ENCODE data around the gene CACTIN. TPM values are rescaled to one million over a fixed set of nuclear protein-coding genes. Genes with fewer than 3 reads are reported as not detected.
A peak's percentile ranks its signal among the peaks of the same experiment; 100 is the strongest.

Gene CACTIN
- total and polyA plus RNA-seq, 2 experiments from 2014 or later: 19.4 to 49.0 TPM

- peak in 1 of 2 donors; percentile 87 for DNase-seq (ENCODE audit: low read depth in 1 of 2, low spot score in 1 of 2)
- Histone ChIP-seq H3K27me3 (no peaks in the 10 kb centered on the region), H3K4me1 (ENCODE audit: low read depth) (no peaks in the 10 kb centered on the region), H3K4me3 (no peak overlapping the region), H3K36me3 (peaks cover 13% of the 10 kb centered on the region), H3K27ac (no peak overlapping the region), H3K9me3 (ENCODE audit: low read depth) (no peaks in the 10 kb centered on the region)
- no peak for TF ChIP-seq CTCF (IDR thresholded peaks at IDR 0.05; ENCODE audit: low read depth, low read length)
Measured at GRCh38 chr19:3655402-3656072, 28.9 kb upstream of the CACTIN start.

- Histone ChIP-seq H3K27ac (no peak overlapping the region), H3K9me3 (ENCODE audit: low read depth) (no peaks in the 10 kb centered on the region), H3K36me3 (peaks cover 13% of the 10 kb centered on the region), H3K4me3 (no peak overlapping the region), H3K27me3 (no peaks in the 10 kb centered on the region), H3K4me1 (ENCODE audit: low read depth) (no peaks in the 10 kb centered on the region)
- TF ChIP-seq CTCF (IDR thresholded peaks at IDR 0.05; ENCODE audit: low read depth, low read length): peak; percentile 17
- DNase-seq (ENCODE audit: low read depth in 1 of 2, low spot score in 1 of 2): no peak
Measured at GRCh38 chr19:3653865-3654513, 27.4 kb upstream of the CACTIN start.

GRCh38 chr19:3653081-3653795 is 26.6 kb upstream of the CACTIN start:
- no peak for TF ChIP-seq CTCF (IDR thresholded peaks at IDR 0.05; ENCODE audit: low read depth, low read length)
- no peaks in the 10 kb centered on the region for H3K4me1 ChIP-seq (ENCODE audit: low read depth)
- DNase-seq (ENCODE audit: low read depth in 1 of 2, low spot score in 1 of 2): no peak

GRCh38 chr19:3652422-3652821 is 25.8 kb upstream of the CACTIN start:
- H3K27ac ChIP-seq: no peak overlapping the region
- H3K9me3 ChIP-seq (ENCODE audit: low read depth): no peaks in the 10 kb centered on the region
- H3K4me1 ChIP-seq (ENCODE audit: low read depth): no peaks in the 10 kb centered on the region
- H3K4me3 ChIP-seq: no peak overlapping the region
- peaks cover 13% of the 10 kb centered on the region for H3K36me3 ChIP-seq
- TF ChIP-seq CTCF (IDR thresholded peaks at IDR 0.05; ENCODE audit: low read depth, low read length): no peak
- no peak for DNase-seq (ENCODE audit: low read depth in 1 of 2, low spot score in 1 of 2)
- no peaks in the 10 kb centered on the region for H3K27me3 ChIP-seq

More at GRCh38 chr19:3653081-3653795, 26.6 kb upstream of the CACTIN start:
- Histone ChIP-seq H3K27me3 (no peaks in the 10 kb centered on the region), H3K9me3 (ENCODE audit: low read depth) (no peaks in the 10 kb centered on the region), H3K27ac (no peak overlapping the region), H3K36me3 (peaks cover 13% of the 10 kb centered on the region), H3K4me3 (no peak overlapping the region)

- H3K4me1 ChIP-seq (ENCODE audit: low read depth): no peaks in the 10 kb centered on the region
- no peak overlapping the region for H3K27ac ChIP-seq
- DNase-seq (ENCODE audit: low read depth in 1 of 2, low spot score in 1 of 2): no peak
- no peaks in the 10 kb centered on the region for H3K9me3 ChIP-seq (ENCODE audit: low read depth)
- no peak for TF ChIP-seq CTCF (IDR thresholded peaks at IDR 0.05; ENCODE audit: low read depth, low read length)
- no peak overlapping the region for H3K4me3 ChIP-seq
- no peaks in the 10 kb centered on the region for H3K27me3 ChIP-seq
- H3K36me3 ChIP-seq: peaks cover 7% of the 10 kb centered on the region
Measured at GRCh38 chr19:3651684-3652083, 25.1 kb upstream of the CACTIN start.

All from cardiac muscle cell (in vitro differentiated cells and primary cell).